DOHH2 (cell line): Measurements from ENCODE around the gene CEBPZOS.

ENCODE experiments used
- H3F3A ChIP-seq: fragments of 200-600 bp; sonication (generic), shearing (Covaris generic); 2 replicates; pipeline ENCODE4 v1.6.0; 2016; ENCODE audit warnings: antibody characterized with exemption, mild to moderate bottlenecking; ENCODE audit not compliant: control insufficient read depth, insufficient read depth
- H3K27ac ChIP-seq: fragments of 200-600 bp; sonication (generic); 2 replicates; pipeline ENCODE4 v1.5.1; 2014; ENCODE audit warnings: low read depth, mild to moderate bottlenecking, low read length, moderate library complexity
- H3K27me3 ChIP-seq: fragments of 200-600 bp; sonication (generic); 2 replicates; pipeline ENCODE4 v1.6.1; 2014; ENCODE audit warnings: mild to moderate bottlenecking, low read length, mixed read lengths; ENCODE audit not compliant: control insufficient read depth
- H3K36me3 ChIP-seq: fragments of 200-600 bp; sonication (generic); 2 replicates; pipeline ENCODE4 v1.6.1; 2014; ENCODE audit warnings: mild to moderate bottlenecking, low read length, moderate library complexity, mixed read lengths; ENCODE audit not compliant: control insufficient read depth
- H3K4me1 ChIP-seq: fragments of 200-600 bp; sonication (generic); 2 replicates; pipeline ENCODE4 v1.6.1; 2014; ENCODE audit warnings: mild to moderate bottlenecking, low read length, mixed read lengths; ENCODE audit not compliant: control insufficient read depth
- H3K4me2 ChIP-seq: fragments of 200-600 bp; sonication (generic); 2 replicates; pipeline ENCODE4 v1.6.0; 2014; ENCODE audit warnings: mild to moderate bottlenecking, low read length, moderate library complexity
- H3K4me3 ChIP-seq: fragments of 200-600 bp; sonication (generic); 2 replicates; pipeline ENCODE4 v1.5.1; 2014; ENCODE audit warnings: mild to moderate bottlenecking, low read length, mixed read lengths
- H3K79me2 ChIP-seq: fragments of 200-600 bp; sonication (generic); 2 replicates; pipeline ENCODE4 v1.6.1; 2014; ENCODE audit warnings: mild to moderate bottlenecking, low read length, mixed read lengths; ENCODE audit not compliant: control insufficient read depth
- H3K9me2 ChIP-seq: fragments of 200-600 bp; sonication (generic); replicated peaks from 2 replicates; pipeline ENCODE4 v1.6.1; 2014; ENCODE audit warnings: mild to moderate bottlenecking, low read length, mixed read lengths; ENCODE audit not compliant: control insufficient read depth
- H3K9me3 ChIP-seq: fragments of 200-600 bp; sonication (generic); 2 replicates; pipeline ENCODE4 v1.6.1; 2014; ENCODE audit warnings: antibody characterized with exemption, low read length, mixed read lengths; ENCODE audit not compliant: control insufficient read depth, insufficient read depth
- H4K20me1 ChIP-seq: fragments of 200-600 bp; sonication (generic); 2 replicates; pipeline ENCODE4 v1.6.0; 2014; ENCODE audit warnings: low read depth, mild to moderate bottlenecking, antibody characterized with exemption, low read length, moderate library complexity; ENCODE audit not compliant: control insufficient read depth, insufficient read depth
- EZH2phosphoT487 ChIP-seq: fragments of 200-600 bp; sonication (generic); IDR thresholded peaks from 2 replicates; pipeline ENCODE4 v1.6.1; 2017; ENCODE audit warnings: borderline replicate concordance, mild to moderate bottlenecking, antibody characterized with exemption, low read length, moderate library complexity, mixed read lengths
- TF ChIP-seq, protein P1 (sequence below): fragments of 200-600 bp; sonication (generic); IDR thresholded peaks from one replicate; pipeline ENCODE4 v1.5.1; 2014; ENCODE audit warnings: antibody characterized with exemption, mild to moderate bottlenecking, low read depth, low read length; ENCODE audit not compliant: poor library complexity, severe bottlenecking

Gene CEBPZOS

DNA sequence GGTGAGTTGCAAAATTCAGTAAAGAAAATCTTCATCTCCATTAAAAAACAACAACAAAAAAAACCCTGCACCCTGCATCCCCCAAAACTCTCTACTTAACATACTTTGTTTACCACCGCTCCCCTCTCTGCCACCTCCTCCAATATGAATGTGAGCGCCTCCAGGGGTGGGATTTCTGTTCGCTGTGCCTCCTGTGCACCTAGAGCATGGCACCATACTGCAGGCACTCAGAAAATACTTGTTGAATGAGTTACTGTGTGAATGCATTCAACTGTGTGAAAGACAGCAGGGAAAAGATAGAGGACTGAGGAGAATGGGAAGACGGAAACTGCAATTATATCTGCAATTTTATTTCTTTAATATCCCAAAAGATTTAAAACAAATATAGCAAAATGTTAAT lies 30.6 kb downstream of the CEBPZOS start:
- peak overlapping the region; percentile 36 for H3K4me2 ChIP-seq

DNA sequence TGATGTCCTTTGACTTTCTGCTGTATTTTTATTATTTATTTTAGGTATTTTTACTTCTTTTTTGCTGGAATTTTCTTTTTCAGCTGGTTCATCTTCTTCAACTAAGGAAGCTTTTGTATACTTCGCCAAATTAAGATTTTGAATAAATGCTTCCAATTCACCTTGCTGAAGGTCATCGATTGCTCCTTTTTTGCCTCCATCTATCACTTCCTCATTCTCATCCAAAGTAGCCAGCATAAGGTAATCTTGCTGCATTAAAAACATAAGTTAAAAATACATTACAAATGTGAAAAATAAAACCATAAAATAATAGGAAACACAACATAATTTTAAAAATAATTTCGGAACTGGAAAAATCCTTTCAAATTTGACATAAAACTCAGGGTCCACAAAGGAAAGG lies 32.5 kb downstream of the CEBPZOS start:
- Histone ChIP-seq H3K4me2 (no peak overlapping the region), H3K79me2 (peaks cover 94% of the 10 kb centered on the region), H3K9me3 (no peaks in the 10 kb centered on the region), H3K4me3 (no peak overlapping the region), H4K20me1 (peaks cover 39% of the 10 kb centered on the region), H3F3A (no peaks in the 10 kb centered on the region; the same call in 1 of the 2 replicates), H3K27me3 (no peaks in the 10 kb centered on the region), H3K27ac (no peak overlapping the region), H3K36me3 (peaks cover 67% of the 10 kb centered on the region), H3K4me1 (peaks cover 53% of the 10 kb centered on the region), H3K9me2 (no peaks in the 10 kb centered on the region)
- TF ChIP-seq, protein P1, sequence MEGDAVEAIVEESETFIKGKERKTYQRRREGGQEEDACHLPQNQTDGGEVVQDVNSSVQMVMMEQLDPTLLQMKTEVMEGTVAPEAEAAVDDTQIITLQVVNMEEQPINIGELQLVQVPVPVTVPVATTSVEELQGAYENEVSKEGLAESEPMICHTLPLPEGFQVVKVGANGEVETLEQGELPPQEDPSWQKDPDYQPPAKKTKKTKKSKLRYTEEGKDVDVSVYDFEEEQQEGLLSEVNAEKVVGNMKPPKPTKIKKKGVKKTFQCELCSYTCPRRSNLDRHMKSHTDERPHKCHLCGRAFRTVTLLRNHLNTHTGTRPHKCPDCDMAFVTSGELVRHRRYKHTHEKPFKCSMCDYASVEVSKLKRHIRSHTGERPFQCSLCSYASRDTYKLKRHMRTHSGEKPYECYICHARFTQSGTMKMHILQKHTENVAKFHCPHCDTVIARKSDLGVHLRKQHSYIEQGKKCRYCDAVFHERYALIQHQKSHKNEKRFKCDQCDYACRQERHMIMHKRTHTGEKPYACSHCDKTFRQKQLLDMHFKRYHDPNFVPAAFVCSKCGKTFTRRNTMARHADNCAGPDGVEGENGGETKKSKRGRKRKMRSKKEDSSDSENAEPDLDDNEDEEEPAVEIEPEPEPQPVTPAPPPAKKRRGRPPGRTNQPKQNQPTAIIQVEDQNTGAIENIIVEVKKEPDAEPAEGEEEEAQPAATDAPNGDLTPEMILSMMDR, result no peak
- no peak for TF ChIP-seq EZH2phosphoT487

More for the DNA sequence above, 30.6 kb downstream of the CEBPZOS start:
- peaks cover 91% of the 10 kb centered on the region for H3K79me2 ChIP-seq
- H3K9me3 ChIP-seq, result no peaks in the 10 kb centered on the region
- TF ChIP-seq, protein P1, result no peak
- no peak for TF ChIP-seq EZH2phosphoT487
- H3K27ac ChIP-seq, result no peak overlapping the region
- peaks cover 42% of the 10 kb centered on the region for H3K4me1 ChIP-seq
- H3K27me3 ChIP-seq, result no peaks in the 10 kb centered on the region
- peaks cover 86% of the 10 kb centered on the region for H3K36me3 ChIP-seq
- H3F3A ChIP-seq, result peaks cover 3% of the 10 kb centered on the region
- peaks cover 42% of the 10 kb centered on the region for H4K20me1 ChIP-seq
- no peaks in the 10 kb centered on the region for H3K9me2 ChIP-seq
- H3K4me3 ChIP-seq, result no peak overlapping the region; the same call in 1 of the 2 replicates

DNA sequence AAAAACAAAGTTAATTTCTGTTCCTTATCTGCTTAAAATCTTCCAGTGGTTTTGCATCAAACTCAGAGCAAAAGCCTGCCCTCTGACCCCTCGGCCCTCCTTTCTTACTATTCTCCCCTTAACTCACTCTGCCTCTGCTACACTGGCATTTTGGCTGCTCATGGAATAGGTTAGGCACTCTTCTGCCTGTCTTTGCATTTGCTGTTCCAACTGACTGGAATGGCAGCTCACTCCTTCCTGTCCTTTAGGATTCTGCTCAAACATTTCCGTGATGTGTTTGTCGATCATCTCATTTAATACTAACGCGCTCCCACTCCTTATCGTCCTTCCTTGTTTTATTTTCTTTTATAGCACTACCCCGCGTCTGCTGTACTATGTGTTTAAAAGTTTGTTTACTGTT lies 34.3 kb downstream of the CEBPZOS start:
- TF ChIP-seq, protein P1, result no peak
- Histone ChIP-seq H3K27ac (peak overlapping the region; percentile 45), H3K9me2 (no peaks in the 10 kb centered on the region), H3K27me3 (no peaks in the 10 kb centered on the region), H3K9me3 (no peaks in the 10 kb centered on the region), H3K4me3 (peak overlapping the region; percentile 92), H3K4me1 (peaks cover 50% of the 10 kb centered on the region), H4K20me1 (peaks cover 29% of the 10 kb centered on the region), H3K79me2 (peaks cover 95% of the 10 kb centered on the region), H3K36me3 (peaks cover 56% of the 10 kb centered on the region), H3F3A (no peaks in the 10 kb centered on the region; the same call in 1 of the 2 replicates), H3K4me2 (peak overlapping the region; percentile 94)
